ENCODE data around the gene MMP17. TPM values are rescaled to one million over a fixed set of nuclear protein-coding genes. Genes with fewer than 3 reads are reported as not detected.

MMP17 gene
- polyA plus RNA-seq, 3 donors = 2.8 to 78.3 (median 3.0) TPM

DNA sequence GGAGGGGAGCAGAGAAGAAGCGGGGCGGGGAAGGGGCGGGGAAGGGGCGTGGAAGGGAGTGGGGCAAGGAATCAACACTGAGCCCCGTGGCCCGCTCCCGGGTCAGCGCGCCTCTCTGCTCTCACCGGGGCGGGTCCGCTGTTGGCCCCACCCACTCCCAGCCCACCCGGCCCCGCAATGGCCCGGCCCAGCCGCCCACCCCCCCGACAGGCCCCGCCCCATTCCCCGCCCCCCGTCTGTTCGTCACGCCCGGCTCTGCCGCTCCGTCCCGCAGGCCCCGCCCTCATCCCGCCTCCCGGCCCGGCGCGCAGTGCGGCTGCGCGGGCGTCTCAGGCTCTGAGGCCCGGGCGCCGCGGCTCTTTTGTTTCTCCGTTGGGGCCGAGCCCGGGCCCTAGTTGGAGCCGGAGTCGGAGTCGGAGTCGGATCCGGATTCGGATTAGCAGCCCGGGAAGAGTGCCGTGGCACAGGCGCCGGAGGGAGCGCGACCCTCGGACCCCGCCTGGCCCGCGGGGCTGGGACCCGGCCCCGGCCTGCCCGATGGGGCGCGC is 66.2 kb downstream of the MMP17 start, which contains the start of gene ULK1:
Gene ULK1, plus strand, starts transcription at position 310 of the 548 bp plus-strand sequence. CDS start 380 bp downstream, outside the sequence.
- H4K20me1 ChIP-seq (ENCODE audit: insufficient read depth, low read length) = peaks cover 32% of the 10 kb centered on the region
- no peak within 1 kb of the TSS for H2AFZ ChIP-seq (ENCODE audit: insufficient read depth, low read depth, low read length, poor library complexity, severe bottlenecking)
- H3K4me1 ChIP-seq (ENCODE audit: control insufficient read depth in 1 of 2, insufficient read depth in 2 of 2, low read length in 2 of 2) = peaks cover 20 to 24% of the 10 kb centered on the region in 2 donors
- peaks cover 0 to 2% (median 0%) of the 10 kb centered on the region in 7 donors for H3K9me3 Mint-ChIP-seq
- H3K4me1 Mint-ChIP-seq = peaks cover 21% of the 10 kb centered on the region
- H3K36me3 Mint-ChIP-seq = peaks cover 15 to 19% of the 10 kb centered on the region in 2 donors
- peak within 1 kb of the TSS; percentile 87 to 93 for H3K4me3 Mint-ChIP-seq
- H3K27ac ChIP-seq (ENCODE audit: low read depth in 1 of 2, low read length in 2 of 2) = peak within 1 kb of the TSS; percentile 55 to 94
- H3K9me3 ChIP-seq (replicated peaks in 1 of 2; ENCODE audit: control insufficient read depth in 1 of 2, insufficient read depth in 1 of 2, low read length in 2 of 2) = no peaks in the 10 kb centered on the region
- no peaks in the 10 kb centered on the region for H3K27me3 ChIP-seq (ENCODE audit: control insufficient read depth in 2 of 2, insufficient read depth in 2 of 2, low read length in 2 of 2)
- intact Hi-C loops (cut with micrococcal nuclease) = loop anchor here in 1 of 2 donors (2.0 to 5.0 kb wide), 2 partner anchors 34 to 53 kb away; partner anchors contain the start of genes EP400 and PUS1
- peaks cover 40% of the 10 kb centered on the region for H3K79me2 ChIP-seq (ENCODE audit: insufficient read depth, low read length)
- TF ChIP-seq, protein P1, sequence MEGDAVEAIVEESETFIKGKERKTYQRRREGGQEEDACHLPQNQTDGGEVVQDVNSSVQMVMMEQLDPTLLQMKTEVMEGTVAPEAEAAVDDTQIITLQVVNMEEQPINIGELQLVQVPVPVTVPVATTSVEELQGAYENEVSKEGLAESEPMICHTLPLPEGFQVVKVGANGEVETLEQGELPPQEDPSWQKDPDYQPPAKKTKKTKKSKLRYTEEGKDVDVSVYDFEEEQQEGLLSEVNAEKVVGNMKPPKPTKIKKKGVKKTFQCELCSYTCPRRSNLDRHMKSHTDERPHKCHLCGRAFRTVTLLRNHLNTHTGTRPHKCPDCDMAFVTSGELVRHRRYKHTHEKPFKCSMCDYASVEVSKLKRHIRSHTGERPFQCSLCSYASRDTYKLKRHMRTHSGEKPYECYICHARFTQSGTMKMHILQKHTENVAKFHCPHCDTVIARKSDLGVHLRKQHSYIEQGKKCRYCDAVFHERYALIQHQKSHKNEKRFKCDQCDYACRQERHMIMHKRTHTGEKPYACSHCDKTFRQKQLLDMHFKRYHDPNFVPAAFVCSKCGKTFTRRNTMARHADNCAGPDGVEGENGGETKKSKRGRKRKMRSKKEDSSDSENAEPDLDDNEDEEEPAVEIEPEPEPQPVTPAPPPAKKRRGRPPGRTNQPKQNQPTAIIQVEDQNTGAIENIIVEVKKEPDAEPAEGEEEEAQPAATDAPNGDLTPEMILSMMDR (IDR thresholded peaks at IDR 0.05) = no peak
- peak within 1 kb of the TSS; percentile 86 for H3K9ac ChIP-seq (ENCODE audit: insufficient read depth, low read length, poor library complexity, severe bottlenecking)
- DNase-seq = peak; percentile 82 to 84 (median 83)
- peaks cover 0 to 4% (median 3%) of the 10 kb centered on the region in 3 donors for H3K27me3 Mint-ChIP-seq (ENCODE audit: low read depth in 3 of 3)
- peak within 1 kb of the TSS; percentile 87 to 95 (median 91) for H3K27ac Mint-ChIP-seq
- H3K4me3 ChIP-seq (replicated peaks in 1 of 3; ENCODE audit: low read depth in 2 of 3, low read length in 3 of 3) = peak within 1 kb of the TSS; percentile 63 to 94 (median 89)
- H3K4me2 ChIP-seq (replicated peaks; ENCODE audit: extremely low read depth, low read length, poor library complexity, severe bottlenecking) = peak within 1 kb of the TSS; percentile 89
- H3K36me3 ChIP-seq (replicated peaks in 1 of 2; ENCODE audit: control insufficient read depth in 1 of 2, insufficient read depth in 2 of 2, low read length in 2 of 2) = peaks cover 4 to 11% of the 10 kb centered on the region in 2 donors
- WGBS (ENCODE audit: insufficient coverage) = under 1% methylated on average over 44 of the region's 64 CpGs

DNA sequence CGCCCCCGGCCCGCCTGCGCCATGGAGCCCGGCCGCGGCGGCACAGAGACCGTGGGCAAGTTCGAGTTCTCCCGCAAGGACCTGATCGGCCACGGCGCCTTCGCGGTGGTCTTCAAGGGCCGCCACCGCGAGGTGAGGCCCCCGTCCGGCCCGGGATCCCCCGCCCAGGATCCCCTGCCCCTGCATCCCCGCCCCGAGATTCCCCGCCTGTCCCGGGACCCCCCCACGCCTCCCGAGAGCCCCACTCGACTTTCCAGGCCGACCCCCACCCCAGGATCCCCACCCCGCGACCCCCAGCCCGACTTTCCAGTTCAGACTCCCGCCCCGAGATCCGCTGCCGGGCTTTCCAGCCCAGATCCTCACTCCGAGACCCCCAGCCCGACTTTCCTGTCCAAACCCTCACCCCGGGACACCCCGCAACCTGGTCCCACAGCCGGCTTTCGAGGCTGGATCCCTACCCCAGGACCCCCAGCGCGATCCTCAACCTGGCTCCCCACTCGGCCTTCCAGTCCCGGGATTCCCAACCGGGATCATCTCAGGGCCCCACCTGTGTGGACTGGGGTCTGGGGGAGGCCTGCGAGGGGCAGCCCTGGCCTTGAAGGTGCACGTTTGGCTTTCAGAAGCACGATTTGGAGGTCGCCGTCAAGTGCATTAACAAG is 66.9 kb downstream of the MMP17 start:
- peak overlapping the region; percentile 87 to 93 for H3K4me3 Mint-ChIP-seq
- no peak for DNase-seq
- Histone ChIP-seq H2AFZ (ENCODE audit: insufficient read depth, low read depth, low read length, poor library complexity, severe bottlenecking) (no peak overlapping the region), H3K27ac (ENCODE audit: low read depth in 1 of 2, low read length in 2 of 2) (peak overlapping the region; percentile 55 to 94), H3K4me2 (replicated peaks; ENCODE audit: extremely low read depth, low read length, poor library complexity, severe bottlenecking) (peak overlapping the region; percentile 89), H3K9ac (ENCODE audit: insufficient read depth, low read length, poor library complexity, severe bottlenecking) (peak overlapping the region; percentile 86), H3K36me3 (replicated peaks in 1 of 2; ENCODE audit: control insufficient read depth in 1 of 2, insufficient read depth in 2 of 2, low read length in 2 of 2) (peaks cover 6 to 11% of the 10 kb centered on the region in 2 donors), H3K4me3 (replicated peaks in 1 of 3; ENCODE audit: low read depth in 2 of 3, low read length in 3 of 3) (peak overlapping the region; percentile 63 to 94 (median 89)), H3K79me2 (ENCODE audit: insufficient read depth, low read length) (peaks cover 47% of the 10 kb centered on the region), H3K27me3 (ENCODE audit: control insufficient read depth in 2 of 2, insufficient read depth in 2 of 2, low read length in 2 of 2) (no peaks in the 10 kb centered on the region), H3K4me1 (ENCODE audit: control insufficient read depth in 1 of 2, insufficient read depth in 2 of 2, low read length in 2 of 2) (peaks cover 20 to 24% of the 10 kb centered on the region in 2 donors), H4K20me1 (ENCODE audit: insufficient read depth, low read length) (peaks cover 39% of the 10 kb centered on the region), H3K9me3 (replicated peaks in 1 of 2; ENCODE audit: control insufficient read depth in 1 of 2, insufficient read depth in 1 of 2, low read length in 2 of 2) (no peaks in the 10 kb centered on the region)
- peaks cover 0 to 1% (median 0%) of the 10 kb centered on the region in 3 donors for H3K27me3 Mint-ChIP-seq (ENCODE audit: low read depth in 3 of 3)
- peaks cover 16 to 20% of the 10 kb centered on the region in 2 donors for H3K36me3 Mint-ChIP-seq
- intact Hi-C loops (cut with micrococcal nuclease) = loop anchor here (2.0 to 5.0 kb wide), 3 partner anchors 33 to 52 kb away; partner anchors contain the start of genes EP400 (in 1 of the 2) and PUS1 (in 1 of the 2)
- 2% methylated on average over 38 of the region's 54 CpGs for WGBS (ENCODE audit: insufficient coverage)
- TF ChIP-seq, protein P1 (IDR thresholded peaks at IDR 0.05) = no peak
- peak overlapping the region; percentile 87 to 95 (median 91) for H3K27ac Mint-ChIP-seq
- peaks cover 0 to 2% (median 0%) of the 10 kb centered on the region in 7 donors for H3K9me3 Mint-ChIP-seq
- peaks cover 21% of the 10 kb centered on the region for H3K4me1 Mint-ChIP-seq
